Calu3 (cell line): ENCODE results near the gene NBEA. TPM values are rescaled to one million over a fixed set of nuclear protein-coding genes. Genes with fewer than 3 reads are reported as not detected.

Experiments used
- BruUV-seq: library from RNA; stranded (reverse); fragments of 400-500 nt; replicated peaks from 2 replicates; lab custom pipeline; 2021; lab: Mats Ljungman, UMichigan
- CTCF ChIA-PET: fragments of 300-600 bp; sonication (Branson Sonifier 250); formaldehyde crosslinking; loops from one replicate; lab custom pipeline; 2022; ENCODE audit warnings: antibody characterized with exemption; lab: Charles Lee
- DNase-seq: peaks from one replicate; pipeline ENCODE4 v3.0.0; 2022
- H3K27ac Mint-ChIP-seq: one replicate; pipeline ENCODE4 v1.8.0; 2022; ENCODE audit warnings: mixed read lengths; ENCODE audit not compliant: unreplicated experiment
- H3K27me3 Mint-ChIP-seq: one replicate; pipeline ENCODE4 v1.8.0; 2022; ENCODE audit warnings: mixed read lengths; ENCODE audit not compliant: unreplicated experiment
- H3K36me3 Mint-ChIP-seq: one replicate; pipeline ENCODE4 v1.8.0; 2022; ENCODE audit warnings: mild to moderate bottlenecking, moderate library complexity, mixed read lengths; ENCODE audit not compliant: insufficient read depth, unreplicated experiment
- H3K4me1 Mint-ChIP-seq: one replicate; pipeline ENCODE4 v1.8.0; 2022; ENCODE audit warnings: mild to moderate bottlenecking, low read depth, mixed read lengths; ENCODE audit not compliant: unreplicated experiment
- H3K4me3 Mint-ChIP-seq: one replicate; pipeline ENCODE4 v1.8.0; 2022; ENCODE audit warnings: mild to moderate bottlenecking, low read depth, moderate library complexity, mixed read lengths; ENCODE audit not compliant: unreplicated experiment
- H3K9me3 Mint-ChIP-seq: one replicate; pipeline ENCODE4 v1.8.0; 2022; ENCODE audit warnings: low read depth, mixed read lengths; ENCODE audit not compliant: unreplicated experiment
- intact Hi-C: fragments of 100-400 bp; cut with micrococcal nuclease; formaldehyde crosslinking; loops from one replicate; pipeline ENCODE4 v1.10.0; 2022; ENCODE audit not compliant: unreplicated experiment
- total RNA-seq: library from RNA; stranded (reverse); gene quantifications from 2 replicates; pipeline ENCODE4 v1.2.3, GENCODE V29; 2022
- TF ChIP-seq, protein P1 (sequence below): fragments of 200-600 bp; IDR thresholded peaks from one replicate; pipeline ENCODE4 v1.8.0; 2022; ENCODE audit warnings: antibody characterized with exemption; ENCODE audit not compliant: unreplicated experiment

Gene NBEA
- total RNA-seq, 1 experiment from 2014 or later, result 18.0 TPM

DNA sequence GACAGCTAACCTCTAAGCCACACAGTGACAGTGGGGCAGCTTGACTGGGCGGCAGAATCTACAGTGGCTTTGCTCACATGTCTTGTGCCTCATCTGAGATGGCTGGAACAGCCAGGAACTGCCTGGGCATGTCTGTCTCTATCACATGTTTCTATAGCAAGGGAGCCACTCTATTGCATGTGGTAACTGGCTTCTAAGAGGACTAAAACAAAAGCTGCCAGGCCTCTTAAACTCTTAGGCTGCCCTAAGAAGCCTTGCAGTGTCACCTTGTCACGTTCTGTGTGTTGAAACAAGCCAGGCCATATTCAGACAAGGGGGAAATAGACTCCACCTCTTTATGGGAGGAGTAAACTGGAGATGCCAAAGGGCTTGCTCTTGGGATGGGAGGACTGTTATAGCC, 657.3 kb downstream of the NBEA start:
- DNase-seq, result no peak
- no peak overlapping the region for H3K4me3 Mint-ChIP-seq
- TF ChIP-seq, protein P1, sequence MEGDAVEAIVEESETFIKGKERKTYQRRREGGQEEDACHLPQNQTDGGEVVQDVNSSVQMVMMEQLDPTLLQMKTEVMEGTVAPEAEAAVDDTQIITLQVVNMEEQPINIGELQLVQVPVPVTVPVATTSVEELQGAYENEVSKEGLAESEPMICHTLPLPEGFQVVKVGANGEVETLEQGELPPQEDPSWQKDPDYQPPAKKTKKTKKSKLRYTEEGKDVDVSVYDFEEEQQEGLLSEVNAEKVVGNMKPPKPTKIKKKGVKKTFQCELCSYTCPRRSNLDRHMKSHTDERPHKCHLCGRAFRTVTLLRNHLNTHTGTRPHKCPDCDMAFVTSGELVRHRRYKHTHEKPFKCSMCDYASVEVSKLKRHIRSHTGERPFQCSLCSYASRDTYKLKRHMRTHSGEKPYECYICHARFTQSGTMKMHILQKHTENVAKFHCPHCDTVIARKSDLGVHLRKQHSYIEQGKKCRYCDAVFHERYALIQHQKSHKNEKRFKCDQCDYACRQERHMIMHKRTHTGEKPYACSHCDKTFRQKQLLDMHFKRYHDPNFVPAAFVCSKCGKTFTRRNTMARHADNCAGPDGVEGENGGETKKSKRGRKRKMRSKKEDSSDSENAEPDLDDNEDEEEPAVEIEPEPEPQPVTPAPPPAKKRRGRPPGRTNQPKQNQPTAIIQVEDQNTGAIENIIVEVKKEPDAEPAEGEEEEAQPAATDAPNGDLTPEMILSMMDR, result no peak
- H3K4me1 Mint-ChIP-seq, result no peaks in the 10 kb centered on the region
- no peaks in the 10 kb centered on the region for H3K27me3 Mint-ChIP-seq
- intact Hi-C loops, result no loop called here
- H3K27ac Mint-ChIP-seq, result no peak overlapping the region
- H3K9me3 Mint-ChIP-seq, result no peaks in the 10 kb centered on the region
- no peaks in the 10 kb centered on the region for H3K36me3 Mint-ChIP-seq
- CTCF ChIA-PET, result no interaction called here
- no TSS peak for BruUV-seq

DNA sequence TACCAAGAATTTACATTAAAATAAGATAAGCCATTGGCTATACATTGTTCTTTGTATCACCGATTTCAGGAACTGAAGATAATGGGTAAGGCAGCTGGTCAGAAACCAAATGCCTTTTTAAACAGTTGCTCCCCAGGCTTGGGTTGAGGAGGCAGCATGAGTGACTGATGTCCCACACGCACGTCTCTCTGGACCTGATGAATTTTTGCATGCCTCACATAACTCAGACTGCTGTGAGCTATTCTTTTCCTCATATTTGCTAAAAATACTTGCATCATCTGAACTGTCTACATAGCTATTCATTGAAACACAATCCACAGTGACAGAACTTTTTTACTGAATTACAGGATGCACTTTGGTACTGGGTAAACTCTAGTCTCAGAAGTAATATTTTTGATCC, 658.1 kb downstream of the NBEA start:
- H3K4me1 Mint-ChIP-seq, result no peaks in the 10 kb centered on the region
- no TSS peak for BruUV-seq
- H3K4me3 Mint-ChIP-seq, result no peak overlapping the region
- no peak for DNase-seq
- intact Hi-C loops, result no loop called here
- no peaks in the 10 kb centered on the region for H3K36me3 Mint-ChIP-seq
- no peak overlapping the region for H3K27ac Mint-ChIP-seq
- CTCF ChIA-PET, result no interaction called here
- H3K27me3 Mint-ChIP-seq, result no peaks in the 10 kb centered on the region
- TF ChIP-seq, protein P1, result no peak
- H3K9me3 Mint-ChIP-seq, result no peaks in the 10 kb centered on the region

DNA sequence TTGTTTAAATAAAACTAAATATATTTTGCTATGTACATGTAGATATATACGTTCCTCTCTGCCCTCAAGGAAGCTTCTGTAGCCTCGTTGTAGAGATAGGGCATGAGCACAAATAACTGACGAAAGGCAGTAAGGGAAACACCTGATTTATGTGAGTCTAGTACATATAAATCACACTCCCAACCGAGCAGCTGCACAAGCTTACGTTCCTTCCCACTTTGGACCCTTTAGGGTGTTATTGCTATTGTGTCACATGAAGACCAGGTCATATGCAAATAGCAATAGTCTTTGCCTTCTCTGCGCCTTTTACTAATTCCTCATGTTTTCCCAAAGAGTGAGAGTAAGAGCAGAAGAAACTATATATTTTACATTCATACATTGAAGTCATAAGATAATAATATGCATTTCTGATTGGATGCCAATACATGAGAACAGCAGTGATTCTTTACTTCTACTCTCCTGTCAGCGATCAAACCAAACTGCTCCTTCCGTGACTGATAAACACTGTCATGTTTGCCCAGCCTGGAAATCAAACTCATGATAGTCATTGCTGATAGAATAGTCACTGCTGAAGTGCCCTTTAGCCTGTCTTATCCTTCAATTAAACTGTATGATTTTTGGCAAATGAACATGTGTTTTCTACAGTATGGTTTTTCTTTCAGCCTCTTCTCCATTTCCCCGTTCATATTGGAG, 661.7 kb downstream of the NBEA start:
- H3K4me3 Mint-ChIP-seq, result no peak overlapping the region
- DNase-seq, result no peak
- H3K27ac Mint-ChIP-seq, result no peak overlapping the region
- intact Hi-C loops, result no loop called here
- TF ChIP-seq, protein P1, result no peak
- H3K9me3 Mint-ChIP-seq, result no peaks in the 10 kb centered on the region
- no peaks in the 10 kb centered on the region for H3K27me3 Mint-ChIP-seq
- BruUV-seq, result no TSS peak
- no peaks in the 10 kb centered on the region for H3K4me1 Mint-ChIP-seq
- H3K36me3 Mint-ChIP-seq, result no peaks in the 10 kb centered on the region
- CTCF ChIA-PET, result no interaction called here

DNA sequence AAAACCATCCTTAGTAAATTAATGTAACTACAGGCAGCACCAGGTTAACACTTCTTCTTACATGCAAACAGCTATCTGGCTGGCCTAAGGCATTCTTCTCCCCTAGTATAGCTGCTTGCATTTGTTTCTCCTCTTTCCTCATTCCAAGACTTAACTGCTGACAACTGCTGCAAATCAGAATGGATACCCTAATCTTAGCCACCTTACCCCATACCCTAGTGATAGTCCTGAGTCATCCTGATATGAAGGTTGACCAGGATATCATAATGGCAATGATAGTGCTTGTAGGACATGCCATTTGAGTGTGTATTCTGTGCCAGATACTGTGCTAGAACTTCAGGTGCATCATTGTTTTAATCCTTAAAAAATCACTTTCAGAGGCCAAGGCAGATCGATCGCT, 672.6 kb downstream of the NBEA start:
- CTCF ChIA-PET, result no interaction called here
- H3K36me3 Mint-ChIP-seq, result no peaks in the 10 kb centered on the region
- TF ChIP-seq, protein P1, result no peak
- H3K27ac Mint-ChIP-seq, result no peak overlapping the region
- no peaks in the 10 kb centered on the region for H3K9me3 Mint-ChIP-seq
- H3K4me1 Mint-ChIP-seq, result no peaks in the 10 kb centered on the region
- no peak for DNase-seq
- intact Hi-C loops, result no loop called here
- BruUV-seq, result no TSS peak
- H3K4me3 Mint-ChIP-seq, result no peak overlapping the region
- H3K27me3 Mint-ChIP-seq, result no peaks in the 10 kb centered on the region
